ENCODE data around the gene TPK1. TPM values are rescaled to one million over a fixed set of nuclear protein-coding genes. Genes with fewer than 3 reads are reported as not detected.

The TPK1 gene
- total RNA-seq, 1 donor from 2014 or later: 14.5 TPM

- Histone ChIP-seq H3K27me3 (no peaks in the 10 kb centered on the region), H3K9ac (no peak overlapping the region), H3K9me3 (ENCODE audit: low read depth) (no peaks in the 10 kb centered on the region), H4K20me1 (ENCODE audit: low read depth) (no peaks in the 10 kb centered on the region), H3K4me2 (no peak overlapping the region), H2AFZ (replicated peaks) (no peak overlapping the region), H3K27ac (no peak overlapping the region), H3F3A (ENCODE audit: low read depth) (peaks cover 7% of the 10 kb centered on the region), H3K4me3 (no peak overlapping the region), H3K36me3 (no peaks in the 10 kb centered on the region), H3K79me2 (ENCODE audit: low read depth) (no peaks in the 10 kb centered on the region), H3K4me1 (no peaks in the 10 kb centered on the region)
- no peaks in the 10 kb centered on the region for H3K4me1 Mint-ChIP-seq
- peak; percentile 64 for DNase-seq (ENCODE audit: low spot score)
- TF ChIP-seq CTCF (IDR thresholded peaks at IDR 0.05): peak; percentile 79
- TF ChIP-seq EZH2 (IDR thresholded peaks at IDR 0.05): no peak
- no peak for TF ChIP-seq EZH2phosphoT487 (IDR thresholded peaks at IDR 0.05)
- no peaks in the 10 kb centered on the region for H3K9me3 Mint-ChIP-seq
- H3K36me3 Mint-ChIP-seq: no peaks in the 10 kb centered on the region
- H3K27me3 Mint-ChIP-seq (ENCODE audit: insufficient read depth, low read depth): no peaks in the 10 kb centered on the region
- no peak overlapping the region for H3K27ac Mint-ChIP-seq
- no peak overlapping the region for H3K4me3 Mint-ChIP-seq
Observed at GRCh38 chr7:144854839-144855424, 19.1 kb upstream of the TPK1 start.

- Histone ChIP-seq H3K9me3 (ENCODE audit: low read depth) (no peaks in the 10 kb centered on the region), H3K9ac (no peak overlapping the region), H3K79me2 (ENCODE audit: low read depth) (no peaks in the 10 kb centered on the region), H3K27me3 (no peaks in the 10 kb centered on the region), H3K4me3 (no peak overlapping the region), H3K36me3 (no peaks in the 10 kb centered on the region), H3K4me2 (no peak overlapping the region), H4K20me1 (ENCODE audit: low read depth) (no peaks in the 10 kb centered on the region), H3F3A (ENCODE audit: low read depth) (no peaks in the 10 kb centered on the region), H3K4me1 (no peaks in the 10 kb centered on the region), H2AFZ (replicated peaks) (no peak overlapping the region), H3K27ac (no peak overlapping the region)
- H3K4me1 Mint-ChIP-seq: no peaks in the 10 kb centered on the region
- no peaks in the 10 kb centered on the region for H3K36me3 Mint-ChIP-seq
- TF ChIP-seq CTCF (IDR thresholded peaks at IDR 0.05) (no peak), EZH2phosphoT487 (IDR thresholded peaks at IDR 0.05) (no peak), EZH2 (IDR thresholded peaks at IDR 0.05) (no peak)
- H3K27me3 Mint-ChIP-seq (ENCODE audit: insufficient read depth, low read depth): no peaks in the 10 kb centered on the region
- peaks cover 3% of the 10 kb centered on the region for H3K9me3 Mint-ChIP-seq
- no peak for DNase-seq (ENCODE audit: low spot score)
- H3K4me3 Mint-ChIP-seq: no peak overlapping the region
- H3K27ac Mint-ChIP-seq: no peak overlapping the region
Observed at GRCh38 chr7:144853542-144853941, 17.7 kb upstream of the TPK1 start.

- TF ChIP-seq CTCF (IDR thresholded peaks at IDR 0.05) (no peak), EZH2phosphoT487 (IDR thresholded peaks at IDR 0.05) (no peak)
- DNase-seq (ENCODE audit: low spot score): no peak
- no peaks in the 10 kb centered on the region for H3K27me3 Mint-ChIP-seq (ENCODE audit: insufficient read depth, low read depth)
- no peak overlapping the region for H3K27ac Mint-ChIP-seq
- H3K4me3 ChIP-seq: no peak overlapping the region
- H3K9me3 Mint-ChIP-seq: peaks cover 9% of the 10 kb centered on the region
- no peaks in the 10 kb centered on the region for H3K79me2 ChIP-seq (ENCODE audit: low read depth)
- H3K27ac ChIP-seq: no peak overlapping the region
- H3K36me3 ChIP-seq: no peaks in the 10 kb centered on the region
- H4K20me1 ChIP-seq (ENCODE audit: low read depth): no peaks in the 10 kb centered on the region
- no peaks in the 10 kb centered on the region for H3K9me3 ChIP-seq (ENCODE audit: low read depth)
- H3F3A ChIP-seq (ENCODE audit: low read depth): no peaks in the 10 kb centered on the region
- H3K4me3 Mint-ChIP-seq: no peak overlapping the region
- H3K36me3 Mint-ChIP-seq: no peaks in the 10 kb centered on the region
- no peaks in the 10 kb centered on the region for H3K4me1 Mint-ChIP-seq
- H3K4me1 ChIP-seq: peaks cover 1% of the 10 kb centered on the region
- no peak overlapping the region for H2AFZ ChIP-seq (replicated peaks)
- H3K9ac ChIP-seq: no peak overlapping the region
- no peaks in the 10 kb centered on the region for H3K27me3 ChIP-seq
- no peak overlapping the region for H3K4me2 ChIP-seq
Observed at GRCh38 chr7:144848078-144848477, 12.2 kb upstream of the TPK1 start.

Measured in neural progenitor cell (in vitro differentiated cells).